GM18907 (cell line): ENCODE results near the gene OTULIN.
A peak's percentile ranks its signal among the peaks of the same experiment; 100 is the strongest.

Experiments used
- ATAC-seq: cut with Tn5 transposase; IDR thresholded peaks from one replicate; pipeline ENCODE4 v1.9.1; 2021; ENCODE audit warnings: mild to moderate bottlenecking, moderate library complexity; ENCODE audit not compliant: unreplicated experiment

The OTULIN gene

GRCh38 chr5:14667770-14668169 is 3.3 kb downstream of the OTULIN start:
- no peak for ATAC-seq

- ATAC-seq, result peak; percentile 13
These were observed 3.7 kb downstream of the OTULIN start for GRCh38 chr5:14668181-14668591.

GRCh38 chr5:14669415-14669814 is 4.9 kb downstream of the OTULIN start:
- no peak for ATAC-seq

- no peak for ATAC-seq
These were observed 5.5 kb downstream of the OTULIN start for GRCh38 chr5:14669975-14670374.

- no peak for ATAC-seq
These were observed 6.9 kb downstream of the OTULIN start for GRCh38 chr5:14671414-14671813.

GRCh38 chr5:14672082-14672481 is 7.6 kb downstream of the OTULIN start:
- no peak for ATAC-seq

GRCh38 chr5:14672484-14673394 is 8.2 kb downstream of the OTULIN start:
- ATAC-seq, result no peak

GRCh38 chr5:14673443-14673842 is 8.9 kb downstream of the OTULIN start:
- ATAC-seq, result no peak

GRCh38 chr5:14674983-14675854 is 10.7 kb downstream of the OTULIN start:
- no peak for ATAC-seq

GRCh38 chr5:14675865-14676300 is 11.4 kb downstream of the OTULIN start:
- ATAC-seq, result peak; percentile 60

- peak; percentile 69 for ATAC-seq
These were observed 11.8 kb downstream of the OTULIN start for GRCh38 chr5:14676320-14676719.

GRCh38 chr5:14678773-14679334 is 14.3 kb downstream of the OTULIN start:
- ATAC-seq, result no peak

- no peak for ATAC-seq
These were observed 15.1 kb downstream of the OTULIN start for GRCh38 chr5:14679595-14679994.

GRCh38 chr5:14681236-14681752 is 16.8 kb downstream of the OTULIN start:
- ATAC-seq, result no peak

- no peak for ATAC-seq
These were observed 19.5 kb downstream of the OTULIN start for GRCh38 chr5:14683906-14684455.

- ATAC-seq, result no peak
These were observed 20.2 kb downstream of the OTULIN start for GRCh38 chr5:14684757-14685156.

- ATAC-seq, result peak; percentile 95
These were observed 21.2 kb downstream of the OTULIN start for GRCh38 chr5:14685757-14686156.

- no peak for ATAC-seq
These were observed 22.0 kb downstream of the OTULIN start for GRCh38 chr5:14686517-14686916.

- ATAC-seq, result no peak
These were observed 22.6 kb downstream of the OTULIN start for GRCh38 chr5:14687023-14687665.

- no peak for ATAC-seq
These were observed 28.6 kb downstream of the OTULIN start for GRCh38 chr5:14693070-14693469.
